ENCODE measurements around the gene NEIL1. TPM values are rescaled to one million over a fixed set of nuclear protein-coding genes. Genes with fewer than 3 reads are reported as not detected.

NEIL1 gene
- total RNA-seq, 1 experiment from 2014 or later, result 24.8 TPM

- ChIA-PET CTCF (interaction anchor here (0.9 to 2.3 kb wide), 33 partner anchors 15 to 441 kb away, joined by 3 to 40 read pairs (median 6); partner anchors contain the start of genes C15orf39, NEIL1, PPCDC and PTPN9), POLR2A (interaction anchor here (0.6 to 3.1 kb wide), 8 partner anchors 15 to 467 kb away, joined by 3 to 33 read pairs (median 10); partner anchors contain the start of genes IMP3, NEIL1, PTPN9 and SIN3A)
- H3K9me3 Mint-ChIP-seq, result no peaks in the 10 kb centered on the region
- no peaks in the 10 kb centered on the region for H3K27me3 Mint-ChIP-seq (ENCODE audit: low read depth)
- H3K4me1 Mint-ChIP-seq, result peaks cover 18% of the 10 kb centered on the region
- H3K27ac Mint-ChIP-seq, result peak overlapping the region; percentile 96
- TF ChIP-seq ZNF425 (CRISPR knock-in tag; conservative IDR thresholded peaks at IDR 0.05), result 0 out of 2 replicates have a peak, but pooled peaks have one; percentile 1
- no peak for TF ChIP-seq SOX15 (CRISPR knock-in tag; IDR thresholded peaks at IDR 0.05)
- ATAC-seq (no peak; the same call in 1 of the 2 replicates), DNase-seq (ENCODE audit: low spot score) (no peak)
- H3K36me3 Mint-ChIP-seq, result peaks cover 46% of the 10 kb centered on the region
- H3K4me3 Mint-ChIP-seq, result peak overlapping the region; percentile 90
These were observed 21.9 kb downstream of the NEIL1 start for GRCh38 chr15:75368689-75369239.

- ChIA-PET POLR2A (interaction anchor here (0.7 to 3.1 kb wide), 3 partner anchors 81 to 160 kb away, joined by 7 to 33 read pairs (median 32); partner anchors contain the start of gene SIN3A), CTCF (interaction anchor here (0.5 to 1.1 kb wide), 4 partner anchors 146 to 560 kb away, joined by 3 to 7 read pairs (median 4); no protein-coding TSS in a partner anchor)
- TF ChIP-seq ZNF121 (CRISPR knock-in tag; IDR thresholded peaks at IDR 0.05) (peak; percentile 93), ESRRA (CRISPR knock-in tag; IDR thresholded peaks at IDR 0.05; ENCODE audit: borderline replicate concordance) (no peak), PRDM15 (CRISPR knock-in tag; IDR thresholded peaks at IDR 0.05) (no peak), MLX (CRISPR knock-in tag; IDR thresholded peaks at IDR 0.05) (no peak), GTF2I (CRISPR knock-in tag; conservative IDR thresholded peaks at IDR 0.05) (peak; percentile 77; the same call in 1 of the 2 replicates), NFE2L1 (CRISPR knock-in tag; IDR thresholded peaks at IDR 0.05) (no peak), ZNF512 (CRISPR knock-in tag; IDR thresholded peaks at IDR 0.05; ENCODE audit: borderline replicate concordance) (no peak), STAT6 (CRISPR knock-in tag; conservative IDR thresholded peaks at IDR 0.05; ENCODE audit: low read depth) (no peak), SMAD3 (CRISPR knock-in tag; IDR thresholded peaks at IDR 0.05; ENCODE audit: borderline replicate concordance) (no peak)
- H3K27me3 Mint-ChIP-seq (ENCODE audit: low read depth), result no peaks in the 10 kb centered on the region
- no peaks in the 10 kb centered on the region for H3K9me3 Mint-ChIP-seq
- peak overlapping the region; percentile 96 for H3K27ac Mint-ChIP-seq
- no peak for ATAC-seq
- peak overlapping the region; percentile 90 for H3K4me3 Mint-ChIP-seq
- DNase-seq (ENCODE audit: low spot score), result no peak
- H3K4me1 Mint-ChIP-seq, result peaks cover 18% of the 10 kb centered on the region
- peaks cover 48% of the 10 kb centered on the region for H3K36me3 Mint-ChIP-seq
These were observed 23.2 kb downstream of the NEIL1 start for GRCh38 chr15:75369897-75370581.
